Heart left ventricle (tissue), 16 donors: ENCODE data around the gene BCL2L1. TPM values are rescaled to one million over a fixed set of nuclear protein-coding genes. Genes with fewer than 3 reads are reported as not detected.

ENCODE experiments used
- ATAC-seq, 4 donors: fragments of 200-7000 bp; cut with Tn5 transposase; one replicate each; pipeline ENCODE4 v1.9.1; 2020 to 2022; ENCODE audit warnings: moderate library complexity in 4 of 4, mild to moderate bottlenecking in 3 of 4, moderate number of reproducible peaks in 1 of 4
- DNase-seq, 5 donors: peaks; one replicate each; pipeline ENCODE4 v3.0.0-alpha.2; 2020
- H3K27ac ChIP-seq, 12 donors: fragments of 200-600 bp; sonication (generic) in 4 of 12; one replicate each; pipeline versions ENCODE4 v1.5.0 to v1.8.0; 2016 to 2022; ENCODE audit warnings: mild to moderate bottlenecking in 2 of 12
- H3K27me3 ChIP-seq, 9 donors: fragments of 200-600 bp; sonication (generic) in 2 of 9; one replicate each; pipeline versions ENCODE4 v1.5.1 to v1.8.0; 2016 to 2022; ENCODE audit warnings: mild to moderate bottlenecking in 3 of 9
- H3K36me3 ChIP-seq, 9 donors: fragments of 200-600 bp; sonication (generic) in 2 of 9; one replicate each; pipeline versions ENCODE4 v1.5.0 to v1.8.0; 2018 to 2022; ENCODE audit warnings: mild to moderate bottlenecking in 2 of 9
- H3K4me1 ChIP-seq, 12 donors: fragments of 200-600 bp; sonication (generic) in 4 of 12; one replicate each; pipeline versions ENCODE4 v1.5.0 to v1.8.0; 2016 to 2022; ENCODE audit warnings: mild to moderate bottlenecking in 3 of 12
- H3K4me3 ChIP-seq, 12 donors: fragments of 200-600 bp; sonication (generic) in 4 of 12; one replicate each; pipeline versions ENCODE4 v1.5.0 to v1.8.0; 2017 to 2022; ENCODE audit warnings: mild to moderate bottlenecking in 9 of 12, moderate library complexity in 4 of 12
- H3K9me3 ChIP-seq, 12 donors: fragments of 200-600 bp; sonication (generic) in 4 of 12; one replicate each; pipeline versions ENCODE4 v1.5.0 to v1.8.0; 2016 to 2022; ENCODE audit warnings: mild to moderate bottlenecking in 1 of 12
- CTCF ChIP-seq, 12 donors: fragments of 200-600 bp; sonication (generic) in 4 of 12; IDR thresholded peaks; one replicate each; pipeline versions ENCODE4 v1.5.0 to v1.8.0; 2018 to 2022; ENCODE audit warnings: antibody characterized with exemption in 12 of 12, mild to moderate bottlenecking in 5 of 12
- POLR2A ChIP-seq, 2 donors: fragments of 450-650 bp; IDR thresholded peaks; one replicate each; pipeline ENCODE4 v1.6.1; 2017; ENCODE audit warnings: antibody characterized with exemption in 2 of 2, mild to moderate bottlenecking in 2 of 2, moderate library complexity in 2 of 2
- WGBS, 4 donors: extraction: QIAGEN DNeasy Blood & Tissue Kit in 2 of 4; methylation state at CpG; one replicate each; pipeline versions ENCODE4 v1.1.5 to v1.1.7; 2013 to 2018; 5-methylcytosine and 5-hydroxymethylcytosine counted together
- intact Hi-C, 10 donors: fragments of 100-400 bp; cut with DNase I; formaldehyde crosslinking; loops; one replicate each; pipeline versions ENCODE4 v1.11.1 to v1.14.2; 2022
- polyA plus RNA-seq, 2 donors: library from polyadenylated mRNA; stranded (reverse); fragments of 200-250 nt; gene quantifications; one replicate each; pipeline ENCODE4 v1.2.3, GENCODE V29; 2013
- total RNA-seq, 9 donors: library from RNA; depleted of rRNA in 2 of 9; stranded (reverse); fragments of >200 nt in 2 of 9; fragmentation: NEBNext Ultra II Directional in 3 of 9; extraction: Animal tissue kit (Norgen Biotek cat#: 25700) in 3 of 9; gene quantifications; one replicate each; pipeline versions ENCODE4 v1.1.0 to v1.2.4, GENCODE V29; 2016 to 2023
- donor health status: ischemic (EF 13 %, LVEDD 7.1; RV severe dilation, severe dysfunction).
- donor health status: healthy with polysubstance abuse.
- donor health status: DM: no; HTN: yes; CAD: no.
- donor health status: DM: no; HTN: no; CAD: no.
- donor health status: ischemic (EF 25% LVEDD 6.9; RV normal size, moderate dysfunction).
- donor health status: ischemic (EF 25% LVEDD 5.7; RV mildly dilated, moderate dysfunction).
- donor health status: healthy.
- donor health status: DM: yes; HTN: yes; CAD: no.
- donor health status: ischemic (EF 35%, LVEDD 5.7; RV mildly dilated, moderate dysfunction).
- donor health status: nonischemic (EF 11% LVEDD 7.7; RV severe dilation, severe dysfunction).
- donor health status: DM: yes; HTN: yes; CAD: no.
- donor health status: PGD.
- donor health status: ischemic (EF 29% LVEDD 5.4; RV normal size, mild dysfunction).
- donor health status: nonischemic (EF 23%, LVEDD 6.1; RV moderate dilation, normal function).

Gene BCL2L1
- total and polyA plus RNA-seq, 11 donors: 32.2 to 217 (median 62.6) TPM

- no peaks in the 10 kb centered on the region for H3K27me3 ChIP-seq
- H3K36me3 ChIP-seq: peaks cover 0 to 24% (median 8%) of the 10 kb centered on the region in 9 donors
- no peak for DNase-seq
- WGBS, 4 donors: 89 to 93% (median 91%) methylated on average over 8 of the region's 8 CpGs
- TF ChIP-seq CTCF (IDR thresholded peaks at IDR 0.05): no peak
- no peak for TF ChIP-seq POLR2A (IDR thresholded peaks at IDR 0.05)
- no peak for ATAC-seq
- intact Hi-C loops: no loop called here
- H3K4me3 ChIP-seq: no peak overlapping the region
- H3K4me1 ChIP-seq: peaks cover 23 to 97% (median 74%) of the 10 kb centered on the region in 12 donors
- H3K9me3 ChIP-seq: no peaks in the 10 kb centered on the region
- H3K27ac ChIP-seq: peak overlapping the region; percentile 24 to 93 (median 80)
Measured at GRCh38 chr20:31698243-31698802, 24.3 kb downstream of the BCL2L1 start.

DNA sequence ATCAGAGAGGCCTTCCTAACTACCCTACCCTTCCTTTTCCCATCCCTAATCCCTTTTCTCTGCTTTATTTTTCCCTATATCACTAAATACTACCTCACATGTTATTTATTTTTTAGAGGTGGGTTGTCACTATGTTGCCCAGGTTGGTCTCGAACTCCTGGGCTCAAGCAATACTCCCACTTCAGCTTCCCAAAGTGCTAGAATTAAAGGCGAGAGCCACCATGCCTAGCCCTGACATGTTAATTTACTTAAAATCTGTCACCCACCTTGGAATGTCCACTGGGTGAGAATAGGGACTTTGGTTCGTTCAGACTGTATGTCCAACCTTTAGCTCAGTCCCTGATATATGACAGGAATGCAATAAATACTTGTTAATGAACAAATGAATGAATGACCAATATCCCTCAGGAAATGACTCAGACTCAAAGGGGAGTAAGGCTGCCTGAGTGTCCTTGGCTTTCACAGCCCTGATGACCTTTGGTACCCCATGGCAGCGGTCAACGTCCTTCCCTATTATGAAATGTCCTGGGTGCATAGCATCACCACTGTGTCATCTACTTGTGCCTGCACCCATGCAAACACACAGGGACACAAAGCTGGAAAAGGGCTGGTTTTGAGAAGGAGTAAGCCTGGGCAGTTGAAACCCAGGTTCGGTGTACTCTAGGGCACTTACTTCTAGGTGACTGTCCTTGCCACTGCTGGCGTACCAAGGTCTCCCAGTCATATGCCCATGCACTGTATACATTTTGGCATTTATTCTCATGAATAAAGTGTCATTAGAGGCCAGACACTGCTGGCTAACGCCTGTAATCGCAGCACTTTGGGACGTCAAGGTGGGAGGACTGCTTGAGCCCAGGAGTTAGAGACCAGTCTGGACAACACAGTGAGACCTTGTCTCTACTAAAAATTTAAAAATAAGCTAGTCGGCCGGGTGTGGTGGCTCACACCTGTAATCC lies 26.5 kb downstream of the BCL2L1 start:
- 82 to 85% (median 83%) methylated on average over 12 of the region's 12 CpGs for WGBS, 4 donors
- peak in 2 of 4 donors; percentile 54 to 76 for ATAC-seq
- Histone ChIP-seq H3K36me3 (peaks cover 0 to 30% (median 13%) of the 10 kb centered on the region in 9 donors), H3K9me3 (no peaks in the 10 kb centered on the region), H3K4me1 (peaks cover 23 to 96% (median 71%) of the 10 kb centered on the region in 12 donors), H3K27me3 (no peaks in the 10 kb centered on the region), H3K27ac (peak overlapping the region in 9 of 12 donors; percentile 19 to 80 (median 49)), H3K4me3 (no peak overlapping the region)
- intact Hi-C loops: no loop called here
- TF ChIP-seq POLR2A (IDR thresholded peaks at IDR 0.05) (no peak), CTCF (IDR thresholded peaks at IDR 0.05) (no peak)
- peak in 1 of 5 donors; percentile 68 for DNase-seq

DNA sequence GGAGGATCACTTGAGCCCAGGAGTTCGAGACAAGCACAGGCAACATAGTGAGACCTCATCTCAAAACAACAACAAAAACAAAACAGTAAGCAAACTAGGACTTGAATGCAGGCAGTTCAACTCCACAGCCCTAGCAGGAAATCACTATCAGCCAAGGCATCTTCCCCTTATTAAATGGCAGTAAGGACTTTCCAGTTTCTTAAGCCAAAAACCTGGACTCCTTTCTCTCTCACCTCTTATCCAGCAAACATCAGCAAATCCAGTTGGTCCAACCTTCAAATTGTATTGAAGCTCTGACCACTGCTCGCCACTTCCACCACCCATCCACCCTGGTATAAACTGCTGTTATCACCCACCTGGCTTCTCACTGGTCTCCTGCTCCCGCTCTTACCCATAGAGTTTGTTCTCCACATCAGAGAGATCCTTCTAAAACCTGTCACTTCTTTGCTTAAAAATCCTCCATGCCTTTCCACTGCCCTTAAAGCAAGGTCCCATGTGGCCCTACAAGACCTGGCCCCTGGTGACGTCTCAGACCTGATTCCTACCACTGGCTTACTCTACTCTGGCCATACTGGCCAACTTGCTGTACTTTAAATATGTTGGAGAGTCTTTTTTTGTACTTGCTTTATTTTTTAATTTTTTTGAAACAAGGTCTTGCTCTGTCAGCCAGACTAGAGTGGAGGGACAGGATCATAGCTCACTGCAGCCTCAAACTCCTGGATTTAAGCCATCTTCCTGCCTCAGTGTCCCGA lies 27.6 kb downstream of the BCL2L1 start:
- WGBS, 4 donors: 80 to 86% (median 83%) methylated on average over 5 of the region's 5 CpGs
- no peaks in the 10 kb centered on the region for H3K9me3 ChIP-seq
- no peaks in the 10 kb centered on the region for H3K27me3 ChIP-seq
- H3K4me1 ChIP-seq: peaks cover 23 to 95% (median 66%) of the 10 kb centered on the region in 12 donors
- intact Hi-C loops: no loop called here
- DNase-seq (no peak), ATAC-seq (no peak)
- H3K36me3 ChIP-seq: peaks cover 0 to 38% (median 17%) of the 10 kb centered on the region in 9 donors
- no peak overlapping the region for H3K4me3 ChIP-seq
- peak overlapping the region in 10 of 12 donors; percentile 3 to 80 (median 42) for H3K27ac ChIP-seq
- TF ChIP-seq CTCF (IDR thresholded peaks at IDR 0.05) (no peak), POLR2A (IDR thresholded peaks at IDR 0.05) (no peak)
